Stromal cell of bone marrow (primary cell): ENCODE measurements around the gene OR6K3.

Experiments
- DNase-seq: peaks from one replicate; pipeline ENCODE4 v3.0.0-alpha.2; 2012; ENCODE audit warnings: low read depth

Gene OR6K3

DNA sequence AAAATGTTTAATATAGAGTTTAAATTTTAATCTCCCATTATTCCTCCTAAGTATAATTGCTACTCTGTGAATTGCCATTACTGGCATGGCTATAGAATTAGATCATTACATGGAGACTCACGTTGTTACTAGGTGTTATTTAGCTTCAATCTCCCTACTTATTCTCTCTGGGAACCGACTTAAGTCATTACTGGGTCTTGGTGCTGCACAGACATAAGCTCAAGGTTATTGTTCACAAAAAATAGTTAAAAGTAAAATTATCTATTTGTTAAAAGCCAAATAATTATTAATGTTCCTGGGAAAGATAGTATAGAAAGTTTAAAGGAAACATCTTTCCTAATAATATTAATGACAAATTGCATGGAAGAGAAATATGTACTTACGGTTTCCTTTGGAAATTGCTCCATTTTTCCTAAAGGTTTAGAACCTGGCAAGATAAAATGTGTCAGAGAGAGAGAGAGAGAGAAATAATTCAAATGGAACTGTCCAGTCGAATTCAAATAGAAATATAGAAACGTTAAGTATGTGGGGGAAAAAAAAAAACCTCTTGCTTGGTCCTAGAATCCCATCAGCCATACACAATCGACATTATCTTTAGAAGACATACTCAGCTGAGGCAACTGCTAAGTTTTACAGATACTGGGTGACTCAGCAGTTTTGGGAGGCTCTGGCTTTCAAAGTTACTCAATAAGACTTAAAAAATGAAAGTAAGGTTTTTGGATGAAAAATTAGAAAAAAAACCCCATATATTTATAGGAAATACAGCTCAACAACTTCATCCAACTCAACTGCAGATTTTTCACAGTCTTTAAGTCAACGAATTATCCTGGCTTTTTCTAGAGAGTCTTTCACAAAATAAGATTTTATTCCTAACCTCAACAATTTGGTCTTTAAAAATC lies 34.2 kb downstream of the OR6K3 start, which contains the start of gene SPTA1:
TSS of gene SPTA1 (minus strand) at position 605 of the 899 bp plus-strand sequence. CDS start at position 407, 198 bp downstream.
- peak; percentile 3 for DNase-seq

GRCh38 chr1:158685085-158685484 lies 35.4 kb downstream of the OR6K3 start:
- DNase-seq: no peak

GRCh38 chr1:158681606-158682005 lies 38.9 kb downstream of the OR6K3 start:
- no peak for DNase-seq

GRCh38 chr1:158679289-158679688 lies 41.2 kb downstream of the OR6K3 start:
- no peak for DNase-seq

DNA sequence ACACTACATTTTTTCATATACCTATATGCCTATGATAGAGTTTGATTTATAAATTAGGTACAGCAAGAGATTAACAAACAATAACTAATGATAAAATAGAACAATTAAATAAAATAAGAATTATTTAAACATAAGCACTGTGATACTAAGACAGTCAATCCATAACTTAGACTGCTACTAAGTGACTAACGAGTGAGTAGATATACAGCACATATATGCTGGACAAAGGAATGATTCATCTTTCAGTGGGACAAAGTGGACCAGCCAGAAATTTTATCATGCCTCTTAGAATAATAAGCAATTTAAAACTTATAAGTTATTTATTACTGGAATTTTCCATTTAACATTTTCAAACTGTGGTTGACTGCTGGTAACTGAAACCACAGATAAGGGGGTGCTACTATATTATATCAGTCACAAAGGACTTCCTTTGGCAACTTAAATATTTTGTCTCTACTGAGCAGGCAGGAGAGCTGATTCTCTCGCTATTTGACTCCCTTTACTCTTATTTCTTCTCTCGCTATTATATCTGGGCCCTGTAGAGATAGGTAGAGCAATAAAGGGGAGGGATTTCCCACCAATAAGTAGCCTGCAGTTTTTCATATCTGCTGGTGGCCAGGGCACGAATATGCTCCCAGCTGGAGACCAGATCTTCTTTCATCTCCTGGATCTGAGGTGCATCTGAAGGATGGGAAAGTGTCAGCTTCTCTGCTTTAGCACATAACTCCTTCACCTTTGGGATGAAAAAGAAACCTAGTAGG lies 44.8 kb downstream of the OR6K3 start:
- DNase-seq: no peak

DNA sequence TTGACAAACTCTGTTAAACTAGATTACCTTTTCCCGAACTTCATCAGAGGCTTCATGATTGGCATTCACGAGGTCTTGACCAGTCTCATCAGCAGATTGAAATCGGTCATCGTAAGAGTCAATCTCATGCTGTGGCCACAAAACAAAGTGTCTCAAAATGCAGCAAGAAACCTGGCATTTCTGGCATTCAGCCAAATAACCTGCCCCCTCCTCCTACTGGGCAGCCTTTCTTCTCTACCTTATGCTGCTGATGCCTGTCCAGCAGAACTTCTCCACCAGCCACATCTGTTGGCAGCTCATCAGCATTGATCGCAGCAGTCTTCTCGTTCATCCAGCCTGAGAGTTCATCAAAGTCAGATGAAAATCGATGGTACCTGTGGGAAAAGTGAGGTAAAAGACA lies 46.2 kb downstream of the OR6K3 start:
- no peak for DNase-seq
